SK-N-SH (cell line): Measurements from ENCODE around the gene PPY. TPM values are rescaled to one million over a fixed set of nuclear protein-coding genes. Genes with fewer than 3 reads are reported as not detected.

ENCODE experiments used
- CTCF ChIA-PET: fragments of 300-600, 350-600 bp; formaldehyde crosslinking; extraction: SDS; loops from one replicate; lab custom pipeline; 2021; lab: Yijun Ruan, JAX
- POLR2A ChIA-PET: fragments of 350-600 bp; sonication (Branson Sonifier 250); formaldehyde crosslinking; extraction: SDS; loops from one replicate; lab custom pipeline; 2020; ENCODE audit warnings: antibody characterized with exemption, inconsistent platforms; lab: Yijun Ruan, JAX
- DNase-seq: peaks from one replicate; pipeline ENCODE4 v3.0.0; 2012
- H2AFZ ChIP-seq: fragments of 200-600 bp; sonication (generic); 2 replicates; pipeline ENCODE4 v1.8.1; 2016; ENCODE audit warnings: antibody characterized with exemption, mild to moderate bottlenecking, low read depth
- H3F3A ChIP-seq: fragments of 200-600 bp; sonication (generic); replicated peaks from 2 replicates; pipeline ENCODE3; 2016; ENCODE audit warnings: antibody characterized with exemption, mild to moderate bottlenecking; ENCODE audit not compliant: insufficient read depth
- H3K27ac ChIP-seq, 2 experiments: fragments of 200-500 bp in 1 of 2; fragments of 200-600 bp in 1 of 2; sonication (Bioruptor generic) in 1 of 2; sonication (generic), shearing (Covaris generic) in 1 of 2; 2 replicates each; pipeline versions ENCODE4 v1.5.1 to v1.6.1; 2014 to 2016; ENCODE audit warnings: low read depth in 2 of 2, inconsistent platforms in 1 of 2, low read length in 1 of 2, mild to moderate bottlenecking in 1 of 2, mixed read lengths in 1 of 2
- H3K27me3 ChIP-seq: fragments of 200-600 bp; sonication (generic), shearing (Covaris generic); 2 replicates; pipeline ENCODE4 v1.6.1; 2016; ENCODE audit warnings: mixed run types; ENCODE audit not compliant: insufficient read depth
- H3K36me3 ChIP-seq, 2 experiments: fragments of 200-500 bp in 1 of 2; fragments of 200-600 bp in 1 of 2; sonication (Bioruptor generic) in 1 of 2; sonication (generic) in 1 of 2; replicated peaks in 1 of 2; 2 replicates each; pipeline versions ENCODE3 to v1.5.1; 2014 to 2016; ENCODE audit warnings: low read length in 1 of 2, mild to moderate bottlenecking in 1 of 2; ENCODE audit not compliant: insufficient read depth in 2 of 2, control insufficient read depth in 1 of 2
- H3K4me1 ChIP-seq, 2 experiments: fragments of 200-500 bp in 1 of 2; fragments of 200-600 bp in 1 of 2; sonication (Bioruptor generic) in 1 of 2; sonication (generic), shearing (Covaris generic) in 1 of 2; 2 replicates each; pipeline versions ENCODE4 v1.5.1 to v1.6.1; 2014 to 2016; ENCODE audit warnings: low read depth in 1 of 2, low read length in 1 of 2, mixed run types in 1 of 2; ENCODE audit not compliant: insufficient read depth in 2 of 2, control insufficient read depth in 1 of 2
- H3K4me2 ChIP-seq: fragments of 200-600 bp; sonication (generic), shearing (Covaris generic); 2 replicates; pipeline ENCODE4 v1.6.1; 2017; ENCODE audit warnings: mixed run types
- H3K4me3 ChIP-seq, 2 experiments: fragments of 200-500 bp in 1 of 2; fragments of 200-600 bp in 1 of 2; sonication (Bioruptor generic) in 1 of 2; sonication (generic), shearing (Covaris generic) in 1 of 2; 2 replicates each; pipeline versions ENCODE4 v1.5.1 to v1.8.1; 2014 to 2016; ENCODE audit warnings: low read depth in 2 of 2, inconsistent platforms in 1 of 2, low read length in 1 of 2, mild to moderate bottlenecking in 1 of 2, mixed read lengths in 1 of 2, moderate library complexity in 1 of 2
- H3K79me2 ChIP-seq: fragments of 200-600 bp; sonication (generic); 2 replicates; pipeline ENCODE4 v1.8.1; 2017; ENCODE audit warnings: mild to moderate bottlenecking; ENCODE audit not compliant: insufficient read depth
- H3K9ac ChIP-seq: fragments of 200-600 bp; sonication (generic); 2 replicates; pipeline ENCODE4 v1.6.1; 2017; ENCODE audit warnings: mixed run types
- H3K9me2 ChIP-seq: fragments of 200-600 bp; sonication (generic); 2 replicates; pipeline ENCODE4 v1.6.1; 2017; ENCODE audit warnings: mixed run types
- H3K9me3 ChIP-seq: fragments of 200-600 bp; sonication (generic); 2 replicates; pipeline ENCODE4 v1.6.1; 2017; ENCODE audit warnings: mixed run types, mild to moderate bottlenecking, moderate library complexity
- H4K20me1 ChIP-seq: fragments of 200-600 bp; sonication (generic); 2 replicates; pipeline ENCODE4 v1.6.1; 2017; ENCODE audit warnings: mild to moderate bottlenecking, mixed run types; ENCODE audit not compliant: insufficient read depth
- CHD2 ChIP-seq: fragments of 150-350 bp; IDR thresholded peaks from 2 replicates; pipeline ENCODE4 v1.6.1; 2018; ENCODE audit warnings: low read length; ENCODE audit not compliant: partially characterized antibody
- ELF1 ChIP-seq: IDR thresholded peaks from 2 replicates; pipeline ENCODE4 v1.4.0; 2012
- EP300 ChIP-seq, 2 experiments: IDR thresholded peaks; 2 replicates each; pipeline versions ENCODE4 v1.4.0 to v1.6.1; 2012; ENCODE audit warnings: borderline replicate concordance in 1 of 2, low read depth in 1 of 2, low read length in 1 of 2
- EZH2phosphoT487 ChIP-seq: fragments of 200-600 bp; sonication (generic); IDR thresholded peaks from 2 replicates; pipeline ENCODE4 v1.6.1; 2017; ENCODE audit warnings: low read depth, mixed run types, mild to moderate bottlenecking, antibody characterized with exemption, moderate library complexity, borderline replicate concordance
- FOSL2 ChIP-seq: IDR thresholded peaks from 2 replicates; pipeline ENCODE4 v1.4.0; 2012; ENCODE audit warnings: low read depth, mild to moderate bottlenecking, moderate library complexity, borderline replicate concordance
- GABPA ChIP-seq: IDR thresholded peaks from 2 replicates; pipeline ENCODE4 v1.4.0; 2012; ENCODE audit warnings: low read depth, mild to moderate bottlenecking
- GATA2 ChIP-seq: sonication (generic); formaldehyde crosslinking; IDR thresholded peaks from 2 replicates; pipeline ENCODE4 v1.5.0; 2020; ENCODE audit warnings: mild to moderate bottlenecking, missing genetic modification reagents
- JUND ChIP-seq: IDR thresholded peaks from 2 replicates; pipeline ENCODE4 v1.4.0; 2012
- MEF2A ChIP-seq: IDR thresholded peaks from 2 replicates; pipeline ENCODE4 v1.4.0; 2012; ENCODE audit warnings: low read depth, borderline replicate concordance
- MXI1 ChIP-seq: IDR thresholded peaks from 2 replicates; pipeline ENCODE4 v1.6.1; 2012; ENCODE audit warnings: mild to moderate bottlenecking, low read depth, low read length, improper control_type of control experiment
- NRF1 ChIP-seq: IDR thresholded peaks from 2 replicates; pipeline ENCODE4 v1.6.1; 2012; ENCODE audit warnings: low read depth, mild to moderate bottlenecking, low read length
- POLR2AphosphoS5 ChIP-seq: IDR thresholded peaks from 2 replicates; pipeline ENCODE4 v1.6.1; 2012; ENCODE audit warnings: low read depth, low read length
- RAD21 ChIP-seq: IDR thresholded peaks from 2 replicates; pipeline ENCODE4 v1.6.1; 2012; ENCODE audit warnings: mild to moderate bottlenecking, low read length
- RCOR1 ChIP-seq: fragments of 150-350 bp; IDR thresholded peaks from 2 replicates; pipeline ENCODE4 v1.6.1; 2017; ENCODE audit warnings: antibody characterized with exemption, low read length
- RXRA ChIP-seq: IDR thresholded peaks from 2 replicates; pipeline ENCODE4 v1.4.0; 2012; ENCODE audit warnings: low read depth, mild to moderate bottlenecking, borderline replicate concordance
- TAF1 ChIP-seq: IDR thresholded peaks from 2 replicates; pipeline ENCODE4 v1.6.1; 2012; ENCODE audit warnings: low read depth, mild to moderate bottlenecking, low read length, moderate library complexity, borderline replicate concordance
- TCF12 ChIP-seq: IDR thresholded peaks from 2 replicates; pipeline ENCODE4 v1.4.0; 2012
- whole genome bisulfite sequencing: methylation state at CpG from one replicate; pipeline ENCODE4 v1.1.6; 2017; ENCODE audit warnings: low lambda C conversion rate; 5-methylcytosine and 5-hydroxymethylcytosine counted together
- polyA plus RNA-seq, 3 experiments: library from polyadenylated mRNA; depleted of rRNA; stranded (reverse); fragments of >200 nt; gene quantifications; 2 replicates each; pipeline ENCODE4 v1.2.3, GENCODE V29; 2012
- TF ChIP-seq, protein P1 (sequence below): IDR thresholded peaks from 2 replicates; pipeline ENCODE4 v1.4.0; 2012; ENCODE audit warnings: low read depth, borderline replicate concordance
- TF ChIP-seq, protein P2 (sequence below): fragments of 150-350 bp; IDR thresholded peaks from 2 replicates; pipeline ENCODE4 v1.6.1; 2017; ENCODE audit warnings: antibody characterized with exemption, low read length, low read depth, borderline replicate concordance
- TF ChIP-seq, protein P3 (sequence below): IDR thresholded peaks from 2 replicates; pipeline ENCODE4 v1.6.1; 2012; ENCODE audit warnings: mild to moderate bottlenecking, low read depth, low read length, moderate library complexity
- TF ChIP-seq, protein P4 (sequence below): fragments of 150-350 bp; IDR thresholded peaks from 2 replicates; pipeline ENCODE4 v1.6.1; 2016; ENCODE audit warnings: mild to moderate bottlenecking, low read depth, low read length

PPY gene
- polyA plus RNA-seq, 1 of the 3 experiments (the other 2 are of a cell fraction) = not detected

DNA sequence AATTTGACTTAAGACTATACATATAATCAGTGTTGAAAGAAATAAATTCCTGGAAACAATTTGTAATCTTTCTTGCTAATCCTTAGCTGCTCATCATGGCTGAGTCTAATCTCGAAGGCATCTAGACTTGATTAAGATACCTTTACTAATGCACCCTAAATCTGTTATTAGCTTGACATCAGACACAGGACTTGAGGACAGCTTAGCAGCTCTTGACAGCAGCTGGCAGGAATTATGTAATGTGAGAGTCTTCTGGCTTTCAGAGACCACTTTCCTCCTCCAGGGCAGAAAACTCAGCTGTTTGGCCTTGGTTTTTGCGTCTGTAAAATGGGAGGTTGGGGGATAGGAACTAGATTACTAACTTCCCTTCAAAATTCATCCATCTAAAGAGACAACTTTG, 27.8 kb downstream of the PPY start (continued):
- TF ChIP-seq GABPA (no peak), NRF1 (no peak), POLR2AphosphoS5 (no peak), FOSL2 (no peak), MEF2A (no peak), EP300 (IDR thresholded peaks at IDR 0.05; ENCODE audit: borderline replicate concordance in 1 of 2, low read depth in 1 of 2, low read length in 1 of 2) (no peak), RCOR1 (no peak)
- TF ChIP-seq, protein P1, sequence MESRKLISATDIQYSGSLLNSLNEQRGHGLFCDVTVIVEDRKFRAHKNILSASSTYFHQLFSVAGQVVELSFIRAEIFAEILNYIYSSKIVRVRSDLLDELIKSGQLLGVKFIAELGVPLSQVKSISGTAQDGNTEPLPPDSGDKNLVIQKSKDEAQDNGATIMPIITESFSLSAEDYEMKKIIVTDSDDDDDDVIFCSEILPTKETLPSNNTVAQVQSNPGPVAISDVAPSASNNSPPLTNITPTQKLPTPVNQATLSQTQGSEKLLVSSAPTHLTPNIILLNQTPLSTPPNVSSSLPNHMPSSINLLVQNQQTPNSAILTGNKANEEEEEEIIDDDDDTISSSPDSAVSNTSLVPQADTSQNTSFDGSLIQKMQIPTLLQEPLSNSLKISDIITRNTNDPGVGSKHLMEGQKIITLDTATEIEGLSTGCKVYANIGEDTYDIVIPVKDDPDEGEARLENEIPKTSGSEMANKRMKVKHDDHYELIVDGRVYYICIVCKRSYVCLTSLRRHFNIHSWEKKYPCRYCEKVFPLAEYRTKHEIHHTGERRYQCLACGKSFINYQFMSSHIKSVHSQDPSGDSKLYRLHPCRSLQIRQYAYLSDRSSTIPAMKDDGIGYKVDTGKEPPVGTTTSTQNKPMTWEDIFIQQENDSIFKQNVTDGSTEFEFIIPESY = no peak

DNA sequence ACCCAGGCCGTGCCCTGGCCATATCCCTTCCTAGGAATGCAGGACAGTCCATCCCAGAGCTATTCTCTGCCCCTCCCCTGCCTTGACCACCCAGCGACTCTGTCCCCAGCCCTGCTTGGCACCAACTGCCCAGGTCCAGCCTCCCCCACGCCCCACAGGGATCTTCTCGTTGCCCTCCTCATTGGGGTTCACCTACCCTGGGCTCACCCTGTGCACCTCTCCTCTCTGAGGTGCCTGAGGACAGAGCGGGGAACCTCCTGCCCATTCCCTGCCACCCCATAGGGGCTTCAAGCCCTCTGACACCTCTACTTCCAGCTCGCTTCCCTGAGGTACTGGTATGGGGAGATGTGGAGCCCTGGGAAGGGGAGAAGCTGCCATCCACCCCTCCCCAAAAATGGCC, 28.7 kb downstream of the PPY start:
- no peaks in the 10 kb centered on the region for H3K9me3 ChIP-seq
- H2AFZ ChIP-seq = no peak overlapping the region
- no peak overlapping the region for H3K4me2 ChIP-seq
- H3K4me3 ChIP-seq = no peak overlapping the region
- TF ChIP-seq CHD2 (no peak), MXI1 (no peak), NRF1 (no peak), RCOR1 (no peak), JUND (no peak), EZH2phosphoT487 (no peak), TAF1 (no peak), ELF1 (no peak), RAD21 (no peak), GATA2 (CRISPR knock-in tag) (no peak), TCF12 (no peak), RXRA (no peak)
- TF ChIP-seq, protein P2, sequence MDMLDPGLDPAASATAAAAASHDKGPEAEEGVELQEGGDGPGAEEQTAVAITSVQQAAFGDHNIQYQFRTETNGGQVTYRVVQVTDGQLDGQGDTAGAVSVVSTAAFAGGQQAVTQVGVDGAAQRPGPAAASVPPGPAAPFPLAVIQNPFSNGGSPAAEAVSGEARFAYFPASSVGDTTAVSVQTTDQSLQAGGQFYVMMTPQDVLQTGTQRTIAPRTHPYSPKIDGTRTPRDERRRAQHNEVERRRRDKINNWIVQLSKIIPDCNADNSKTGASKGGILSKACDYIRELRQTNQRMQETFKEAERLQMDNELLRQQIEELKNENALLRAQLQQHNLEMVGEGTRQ = no peak
- TF ChIP-seq, protein P3, sequence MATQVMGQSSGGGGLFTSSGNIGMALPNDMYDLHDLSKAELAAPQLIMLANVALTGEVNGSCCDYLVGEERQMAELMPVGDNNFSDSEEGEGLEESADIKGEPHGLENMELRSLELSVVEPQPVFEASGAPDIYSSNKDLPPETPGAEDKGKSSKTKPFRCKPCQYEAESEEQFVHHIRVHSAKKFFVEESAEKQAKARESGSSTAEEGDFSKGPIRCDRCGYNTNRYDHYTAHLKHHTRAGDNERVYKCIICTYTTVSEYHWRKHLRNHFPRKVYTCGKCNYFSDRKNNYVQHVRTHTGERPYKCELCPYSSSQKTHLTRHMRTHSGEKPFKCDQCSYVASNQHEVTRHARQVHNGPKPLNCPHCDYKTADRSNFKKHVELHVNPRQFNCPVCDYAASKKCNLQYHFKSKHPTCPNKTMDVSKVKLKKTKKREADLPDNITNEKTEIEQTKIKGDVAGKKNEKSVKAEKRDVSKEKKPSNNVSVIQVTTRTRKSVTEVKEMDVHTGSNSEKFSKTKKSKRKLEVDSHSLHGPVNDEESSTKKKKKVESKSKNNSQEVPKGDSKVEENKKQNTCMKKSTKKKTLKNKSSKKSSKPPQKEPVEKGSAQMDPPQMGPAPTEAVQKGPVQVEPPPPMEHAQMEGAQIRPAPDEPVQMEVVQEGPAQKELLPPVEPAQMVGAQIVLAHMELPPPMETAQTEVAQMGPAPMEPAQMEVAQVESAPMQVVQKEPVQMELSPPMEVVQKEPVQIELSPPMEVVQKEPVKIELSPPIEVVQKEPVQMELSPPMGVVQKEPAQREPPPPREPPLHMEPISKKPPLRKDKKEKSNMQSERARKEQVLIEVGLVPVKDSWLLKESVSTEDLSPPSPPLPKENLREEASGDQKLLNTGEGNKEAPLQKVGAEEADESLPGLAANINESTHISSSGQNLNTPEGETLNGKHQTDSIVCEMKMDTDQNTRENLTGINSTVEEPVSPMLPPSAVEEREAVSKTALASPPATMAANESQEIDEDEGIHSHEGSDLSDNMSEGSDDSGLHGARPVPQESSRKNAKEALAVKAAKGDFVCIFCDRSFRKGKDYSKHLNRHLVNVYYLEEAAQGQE = no peak
- TF ChIP-seq, protein P4, sequence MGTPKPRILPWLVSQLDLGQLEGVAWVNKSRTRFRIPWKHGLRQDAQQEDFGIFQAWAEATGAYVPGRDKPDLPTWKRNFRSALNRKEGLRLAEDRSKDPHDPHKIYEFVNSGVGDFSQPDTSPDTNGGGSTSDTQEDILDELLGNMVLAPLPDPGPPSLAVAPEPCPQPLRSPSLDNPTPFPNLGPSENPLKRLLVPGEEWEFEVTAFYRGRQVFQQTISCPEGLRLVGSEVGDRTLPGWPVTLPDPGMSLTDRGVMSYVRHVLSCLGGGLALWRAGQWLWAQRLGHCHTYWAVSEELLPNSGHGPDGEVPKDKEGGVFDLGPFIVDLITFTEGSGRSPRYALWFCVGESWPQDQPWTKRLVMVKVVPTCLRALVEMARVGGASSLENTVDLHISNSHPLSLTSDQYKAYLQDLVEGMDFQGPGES = no peak
- TF ChIP-seq, all 33 proteins: peak for 0
- Histone ChIP-seq H3K4me1 (peaks cover 0 to 7% of the 10 kb centered on the region in 2 experiments; a peak in 1 of 4 replicates), H3K27ac (no peak overlapping the region), H4K20me1 (no peaks in the 10 kb centered on the region), H3K27me3 (peaks cover 7% of the 10 kb centered on the region; the same call in 1 of the 2 replicates), H3K9me2 (no peaks in the 10 kb centered on the region), H3K36me3 (no peaks in the 10 kb centered on the region), H3K79me2 (no peaks in the 10 kb centered on the region), H3F3A (peaks cover 5% of the 10 kb centered on the region), H3K9ac (no peak overlapping the region)
- ChIA-PET CTCF (interaction anchor here (1.2 to 8.8 kb wide), 6 partner anchors 9 to 83 kb away, joined by 3 to 80 read pairs (median 4); no protein-coding TSS in a partner anchor), POLR2A (no interaction called here)
- DNase-seq = no peak
- 49% methylated on average over 5 of the region's 6 CpGs for WGBS
